Endodermal cell (in vitro differentiated cells): Measurements from ENCODE around the gene RAP1GAP2. TPM values are rescaled to one million over a fixed set of nuclear protein-coding genes. Genes with fewer than 3 reads are reported as not detected.
"Not testable (repeated sequence)": the region's sequence is repeated elsewhere in the genome, so short reads cannot be mapped to it uniquely, and the experiment has no call there.

Experiments
- DNase-seq: peaks from one replicate; pipeline ENCODE4 v3.0.0-alpha.2; 2017
- H3K27ac ChIP-seq: 2 replicates; pipeline ENCODE4 v1.5.1; 2013; ENCODE audit warnings: mild to moderate bottlenecking, low read depth, low read length, moderate library complexity
- H3K27me3 ChIP-seq: 2 replicates; pipeline ENCODE4 v1.6.1; 2013; ENCODE audit warnings: mild to moderate bottlenecking, low read length, moderate library complexity; ENCODE audit not compliant: insufficient read depth, control insufficient read depth, poor library complexity, severe bottlenecking
- H3K36me3 ChIP-seq: 2 replicates; pipeline ENCODE4 v1.7.0; 2013; ENCODE audit warnings: mild to moderate bottlenecking, low read length, moderate library complexity; ENCODE audit not compliant: control insufficient read depth, insufficient read depth
- H3K4me1 ChIP-seq: one replicate; pipeline ENCODE4 v1.7.0; 2013; ENCODE audit warnings: low read length; ENCODE audit not compliant: control insufficient read depth, insufficient read depth
- H3K4me3 ChIP-seq: 2 replicates; pipeline ENCODE4 v1.5.1; 2013; ENCODE audit warnings: mild to moderate bottlenecking, low read length, moderate library complexity
- H3K9ac ChIP-seq: 2 replicates; pipeline ENCODE4 v1.6.1; 2013; ENCODE audit warnings: mild to moderate bottlenecking, low read length, moderate library complexity; ENCODE audit not compliant: poor library complexity, severe bottlenecking; ENCODE audit errors: extremely low read depth
- H3K9me3 ChIP-seq: 2 replicates; pipeline ENCODE4 v1.6.1; 2013; ENCODE audit warnings: mild to moderate bottlenecking, low read length, moderate library complexity; ENCODE audit not compliant: control insufficient read depth
- H3K27ac Mint-ChIP-seq: 2 replicates; pipeline ENCODE4 v1.8.0; 2020; ENCODE audit warnings: mixed read lengths
- H3K27me3 Mint-ChIP-seq: 2 replicates; pipeline ENCODE4 v1.8.0; 2021; ENCODE audit warnings: mild to moderate bottlenecking, mixed read lengths; ENCODE audit not compliant: insufficient read depth
- H3K36me3 Mint-ChIP-seq: 2 replicates; pipeline ENCODE4 v1.8.0; 2020; ENCODE audit warnings: low read depth, mixed read lengths
- H3K4me1 Mint-ChIP-seq: 2 replicates; pipeline ENCODE4 v1.8.0; 2020; ENCODE audit warnings: mixed read lengths
- H3K4me3 Mint-ChIP-seq: 2 replicates; pipeline ENCODE4 v1.8.0; 2020; ENCODE audit warnings: mild to moderate bottlenecking, moderate library complexity, mixed read lengths
- H3K9me3 Mint-ChIP-seq: 2 replicates; pipeline ENCODE4 v1.8.0; 2020; ENCODE audit warnings: mild to moderate bottlenecking, mixed read lengths
- WGBS, 2 experiments: methylation state at CpG; one replicate each; pipeline versions ENCODE4 v1.1.5 to v1.1.7; 2013; ENCODE audit warnings: missing lambda C conversion rate in 2 of 2, mixed read lengths in 1 of 2; ENCODE audit not compliant: insufficient coverage in 1 of 2, insufficient read length in 1 of 2; 5-methylcytosine and 5-hydroxymethylcytosine counted together
- total RNA-seq, 2 donors: library from RNA; stranded (reverse); fragmentation: NEBNext Ultra II Directional in 1 of 2; extraction: Animal tissue kit (Norgen Biotek cat#: 25700) in 1 of 2; gene quantifications; 2 replicates in 1 of 2; 3 replicates in 1 of 2; pipeline ENCODE4 v1.2.1, GENCODE V29; 2021
- TF ChIP-seq, protein P1 (sequence below): fragments of 200-600 bp; sonication (generic); conservative IDR thresholded peaks from 2 replicates; pipeline ENCODE4 v1.5.0; 2021; ENCODE audit warnings: antibody characterized with exemption, mild to moderate bottlenecking

RAP1GAP2 gene
- total RNA-seq, 2 donors from 2014 or later, result 18.0 to 44.3 TPM

DNA sequence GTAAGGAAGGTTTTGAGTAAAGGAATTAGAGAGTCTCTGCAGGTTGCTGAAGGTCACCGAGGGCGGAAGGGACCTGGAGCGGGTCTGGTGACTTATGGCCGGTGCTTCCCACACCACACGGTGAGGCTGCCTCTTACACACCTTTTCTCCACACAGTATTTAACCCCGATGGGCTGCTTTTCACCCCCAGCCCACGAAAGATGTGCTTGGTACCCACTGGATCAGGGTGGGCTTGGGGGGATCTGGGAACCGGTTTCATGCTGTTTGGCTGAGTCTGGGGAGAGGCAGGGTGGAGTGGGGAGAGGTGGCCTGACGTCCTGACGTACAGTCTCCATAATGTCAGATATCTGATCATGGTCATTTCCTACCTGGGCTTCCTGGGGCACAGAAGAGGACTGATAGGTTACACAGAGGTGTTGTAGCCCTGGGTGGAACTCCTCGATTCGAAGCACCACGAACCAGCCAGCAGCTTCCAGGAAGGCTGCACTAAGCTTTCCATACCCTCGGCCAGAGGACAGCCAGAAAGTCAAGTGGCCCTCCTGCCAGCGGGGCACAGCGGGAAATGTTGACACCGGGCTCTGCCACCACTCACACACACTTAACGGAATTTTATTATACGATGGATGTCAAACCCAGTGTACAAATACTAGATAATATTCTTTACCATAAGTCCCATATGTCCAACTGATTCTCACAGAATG, 233.1 kb downstream of the RAP1GAP2 start:
- peak; percentile 38 for DNase-seq
- TF ChIP-seq, protein P1, sequence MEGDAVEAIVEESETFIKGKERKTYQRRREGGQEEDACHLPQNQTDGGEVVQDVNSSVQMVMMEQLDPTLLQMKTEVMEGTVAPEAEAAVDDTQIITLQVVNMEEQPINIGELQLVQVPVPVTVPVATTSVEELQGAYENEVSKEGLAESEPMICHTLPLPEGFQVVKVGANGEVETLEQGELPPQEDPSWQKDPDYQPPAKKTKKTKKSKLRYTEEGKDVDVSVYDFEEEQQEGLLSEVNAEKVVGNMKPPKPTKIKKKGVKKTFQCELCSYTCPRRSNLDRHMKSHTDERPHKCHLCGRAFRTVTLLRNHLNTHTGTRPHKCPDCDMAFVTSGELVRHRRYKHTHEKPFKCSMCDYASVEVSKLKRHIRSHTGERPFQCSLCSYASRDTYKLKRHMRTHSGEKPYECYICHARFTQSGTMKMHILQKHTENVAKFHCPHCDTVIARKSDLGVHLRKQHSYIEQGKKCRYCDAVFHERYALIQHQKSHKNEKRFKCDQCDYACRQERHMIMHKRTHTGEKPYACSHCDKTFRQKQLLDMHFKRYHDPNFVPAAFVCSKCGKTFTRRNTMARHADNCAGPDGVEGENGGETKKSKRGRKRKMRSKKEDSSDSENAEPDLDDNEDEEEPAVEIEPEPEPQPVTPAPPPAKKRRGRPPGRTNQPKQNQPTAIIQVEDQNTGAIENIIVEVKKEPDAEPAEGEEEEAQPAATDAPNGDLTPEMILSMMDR, result no peak
- Mint-ChIP-seq H3K27ac (no peak overlapping the region), H3K9me3 (peaks cover 2% of the 10 kb centered on the region), H3K36me3 (peaks cover 27% of the 10 kb centered on the region), H3K27me3 (no peaks in the 10 kb centered on the region), H3K4me3 (no peak overlapping the region), H3K4me1 (no peaks in the 10 kb centered on the region)
- Histone ChIP-seq H3K9me3 (peaks cover 2% of the 10 kb centered on the region), H3K9ac (no peak overlapping the region), H3K27ac (no peak overlapping the region), H3K27me3 (no peaks in the 10 kb centered on the region), H3K4me1 (no peaks in the 10 kb centered on the region), H3K4me3 (no peak overlapping the region), H3K36me3 (peaks cover 4% of the 10 kb centered on the region)
- 90 to 92% methylated on average over 18 to 19 of the region's 19 CpGs for WGBS, 2 experiments

GRCh38 chr17:3030096-3030495, 233.9 kb downstream of the RAP1GAP2 start:
- H3K9me3 Mint-ChIP-seq, result no peaks in the 10 kb centered on the region
- H3K4me1 Mint-ChIP-seq, result no peaks in the 10 kb centered on the region
- no peak overlapping the region for H3K4me3 Mint-ChIP-seq
- no peak overlapping the region for H3K27ac Mint-ChIP-seq
- H3K27me3 Mint-ChIP-seq, result no peaks in the 10 kb centered on the region
- no peak overlapping the region for H3K9ac ChIP-seq
- 93 to 94% methylated on average over 4 to 7 of the region's 7 CpGs for WGBS, 2 experiments
- no peaks in the 10 kb centered on the region for H3K9me3 ChIP-seq
- TF ChIP-seq, protein P1, result no peak
- H3K27ac ChIP-seq, result no peak overlapping the region
- peaks cover 4% of the 10 kb centered on the region for H3K36me3 ChIP-seq
- no peaks in the 10 kb centered on the region for H3K27me3 ChIP-seq
- no peak overlapping the region for H3K4me3 ChIP-seq
- DNase-seq, result peak; percentile 10
- no peaks in the 10 kb centered on the region for H3K4me1 ChIP-seq
- H3K36me3 Mint-ChIP-seq, result peaks cover 21% of the 10 kb centered on the region

DNA sequence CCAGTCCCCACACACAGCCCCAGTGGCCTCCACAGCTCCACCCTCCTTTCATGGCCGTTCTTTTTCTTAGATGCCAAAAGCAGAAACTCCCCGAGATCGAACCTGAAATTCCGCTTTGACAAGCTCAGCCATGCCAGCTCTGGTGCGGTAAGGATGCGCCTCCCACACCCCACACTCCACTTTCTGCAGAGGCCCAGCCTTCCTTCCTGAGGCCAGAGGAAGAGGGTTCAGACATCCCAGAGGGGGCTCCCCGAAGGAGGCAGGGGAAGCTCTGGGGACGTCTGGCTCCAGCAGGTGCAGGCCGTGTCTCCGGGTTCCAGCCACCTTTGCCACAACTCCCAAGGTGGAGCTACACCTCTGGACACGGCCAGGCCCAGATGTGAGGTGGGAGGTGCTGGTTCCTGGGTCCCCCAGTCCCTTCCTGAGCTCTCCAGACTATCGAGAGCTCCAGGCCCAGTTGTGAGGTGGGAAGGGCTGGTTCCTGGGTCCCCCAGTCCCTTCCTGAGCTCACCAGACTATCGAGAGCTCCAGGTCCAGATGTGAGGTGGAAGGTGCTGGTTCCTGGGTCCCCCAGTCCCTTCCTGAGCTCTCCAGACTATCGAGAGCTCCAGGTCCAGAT, 234.7 kb downstream of the RAP1GAP2 start:
- not testable (repeated sequence) for H3K27ac Mint-ChIP-seq, H3K4me3 Mint-ChIP-seq

More for the DNA sequence above, 234.7 kb downstream of the RAP1GAP2 start:
- not testable (repeated sequence) for H3K9ac ChIP-seq, H3K27ac ChIP-seq, H3K4me1 ChIP-seq, H3K9me3 ChIP-seq, H3K27me3 ChIP-seq, H3K9me3 Mint-ChIP-seq, H3K4me1 Mint-ChIP-seq, H3K36me3 ChIP-seq, H3K27me3 Mint-ChIP-seq, H3K4me3 ChIP-seq
- H3K36me3 Mint-ChIP-seq, result peaks cover 21% of the 10 kb centered on the region
- DNase-seq, result peak; percentile 28
- WGBS, 2 experiments, result 94 to 96% methylated on average over 5 to 14 of the region's 14 CpGs
